Fibroblast of skin of abdomen (primary cell): ENCODE data around the gene OBP2A.

ENCODE experiments used
- DNase-seq: peaks from one replicate; pipeline ENCODE4 v3.0.0-alpha.2; 2013

Gene OBP2A

DNA sequence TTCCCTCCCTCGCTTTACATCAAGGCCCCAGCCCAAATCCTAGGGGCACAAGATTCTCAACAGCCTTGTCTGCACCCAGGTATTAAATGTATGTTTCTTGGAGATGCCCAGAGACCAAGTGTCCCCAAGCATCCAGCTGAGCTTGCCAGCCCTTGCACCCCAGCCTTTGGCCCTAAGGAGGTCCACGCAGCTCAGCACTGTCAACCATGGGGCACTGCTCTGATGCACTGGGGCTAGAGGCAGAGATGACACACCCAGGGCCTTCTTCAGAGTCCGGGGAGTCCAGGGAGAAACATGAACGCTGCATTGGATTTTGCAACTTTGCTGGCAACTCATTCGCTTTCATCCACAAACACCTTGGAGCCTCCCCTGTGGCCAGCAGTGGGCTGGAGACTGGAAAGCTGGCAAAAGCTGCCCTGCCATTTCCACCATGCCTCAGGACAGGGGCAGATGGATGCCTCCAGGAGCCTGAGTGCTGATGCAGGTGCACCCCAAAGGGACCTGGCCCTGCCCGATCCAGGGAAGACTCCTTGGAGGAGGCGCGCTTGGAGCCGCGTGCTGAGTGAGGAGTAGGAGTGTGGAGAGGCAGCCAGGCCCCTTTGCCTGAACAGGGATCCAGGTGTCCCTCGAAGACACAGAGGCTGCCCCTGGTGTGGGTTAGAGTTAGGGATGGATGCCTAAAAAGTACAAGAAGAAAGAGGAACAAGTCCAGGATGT lies 34.9 kb downstream of the OBP2A start:
- no peak for DNase-seq

DNA sequence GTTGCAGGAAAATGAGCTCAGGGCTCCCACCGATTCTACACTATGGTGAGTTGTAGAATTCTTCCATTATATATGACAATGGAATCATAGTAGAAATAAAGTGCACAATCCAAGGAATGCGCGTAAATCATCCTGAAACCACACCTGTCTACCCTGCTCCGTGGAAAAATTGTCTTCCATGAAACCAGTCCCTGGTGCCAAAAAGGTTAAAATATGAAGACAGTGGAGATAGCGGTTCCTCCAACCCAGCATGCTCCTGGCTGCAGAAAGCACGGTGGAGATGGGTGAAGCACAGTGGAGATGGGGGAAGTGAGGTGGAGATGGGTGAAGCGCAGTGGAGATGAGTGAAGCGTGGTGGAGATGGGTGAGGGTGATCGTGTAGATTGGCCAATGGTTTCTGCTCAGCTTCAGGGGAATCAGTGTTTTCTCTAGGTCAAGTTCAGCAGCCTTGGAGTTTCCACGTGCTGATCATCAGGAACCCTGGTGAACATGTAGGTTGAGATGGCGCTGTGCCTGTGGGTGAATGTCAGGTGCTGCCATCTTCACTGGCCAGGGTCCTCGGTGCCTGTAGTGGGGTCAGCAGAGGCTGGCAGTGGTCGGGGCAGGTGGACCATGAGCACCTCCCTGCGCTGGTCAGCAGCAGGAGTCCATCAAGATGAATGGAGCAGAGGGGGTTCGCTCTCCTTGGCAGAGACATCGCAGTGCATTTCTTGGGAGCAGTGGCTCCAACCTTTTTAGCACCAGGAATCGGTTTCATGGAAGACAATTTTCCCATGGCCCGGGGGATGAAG lies 35.9 kb downstream of the OBP2A start:
- DNase-seq: no peak

DNA sequence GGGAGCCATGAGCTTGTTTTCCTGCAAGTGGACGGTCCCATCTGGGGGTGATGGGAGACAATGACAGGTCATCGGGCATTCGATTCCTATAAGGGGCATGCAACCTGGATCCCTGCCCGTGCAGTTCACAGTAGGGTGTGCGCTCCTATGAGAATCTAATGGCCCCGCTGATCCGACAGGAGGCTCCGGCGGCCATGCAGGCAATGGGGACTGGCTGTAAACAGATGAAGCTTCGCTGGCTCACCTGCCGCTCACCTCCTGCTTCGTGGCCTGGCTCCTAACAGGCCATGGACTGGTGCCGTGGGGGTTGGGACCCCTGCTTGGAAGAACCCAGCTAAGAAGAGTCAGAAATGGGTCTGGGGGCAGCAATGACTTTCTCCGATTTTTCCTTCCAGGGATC lies 36.6 kb downstream of the OBP2A start:
- no peak for DNase-seq

DNA sequence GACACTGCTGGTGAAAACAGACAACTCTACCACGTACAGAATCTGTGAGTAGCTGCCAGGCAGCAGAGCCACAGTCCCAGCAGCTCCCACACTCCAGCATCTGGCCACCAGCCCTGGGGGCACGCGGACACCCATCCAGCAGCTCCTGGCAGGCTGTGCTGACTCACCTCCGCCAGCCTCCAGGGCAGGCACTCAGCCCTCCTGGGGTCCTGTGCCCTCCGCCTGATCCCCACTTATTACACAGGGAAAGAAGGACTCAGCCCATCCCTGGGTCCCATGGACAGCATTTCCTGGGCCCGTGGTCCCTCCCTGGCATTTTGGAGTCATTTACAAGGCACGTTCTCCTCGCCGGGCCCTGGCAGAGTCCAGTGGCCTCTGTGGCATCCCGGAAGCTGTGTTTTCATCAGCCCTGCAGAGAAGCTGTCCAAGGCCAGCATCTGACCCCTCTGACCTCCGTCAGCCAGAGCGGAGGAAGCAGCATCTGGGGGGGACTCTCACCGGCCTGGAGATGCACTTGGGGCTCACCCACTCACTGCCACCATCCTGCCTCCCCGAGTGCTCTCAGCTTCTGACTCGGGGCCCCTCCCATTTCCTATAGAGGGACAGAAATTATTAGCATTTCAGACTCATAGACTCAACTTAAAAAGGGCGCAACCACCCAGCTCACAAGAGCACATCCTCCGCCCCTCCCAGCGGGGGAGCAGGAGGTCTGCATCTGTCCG lies 37.2 kb downstream of the OBP2A start:
- no peak for DNase-seq

DNA sequence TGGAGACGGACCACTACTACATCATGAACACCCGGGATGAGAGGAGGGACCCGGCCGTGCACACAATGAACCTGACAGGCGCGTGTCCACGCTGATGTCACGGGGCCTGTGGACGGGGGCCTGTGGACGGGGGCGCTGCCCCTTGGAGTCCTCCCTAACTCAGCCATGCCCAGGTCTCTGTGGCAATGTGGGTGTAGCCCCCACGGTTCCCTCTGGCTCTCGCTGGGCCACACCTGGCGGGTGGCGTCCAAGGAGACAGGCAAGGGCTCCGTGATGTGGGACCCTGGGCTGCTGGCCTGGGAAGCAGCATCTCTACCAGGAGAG lies 37.7 kb downstream of the OBP2A start:
- no peak for DNase-seq

DNA sequence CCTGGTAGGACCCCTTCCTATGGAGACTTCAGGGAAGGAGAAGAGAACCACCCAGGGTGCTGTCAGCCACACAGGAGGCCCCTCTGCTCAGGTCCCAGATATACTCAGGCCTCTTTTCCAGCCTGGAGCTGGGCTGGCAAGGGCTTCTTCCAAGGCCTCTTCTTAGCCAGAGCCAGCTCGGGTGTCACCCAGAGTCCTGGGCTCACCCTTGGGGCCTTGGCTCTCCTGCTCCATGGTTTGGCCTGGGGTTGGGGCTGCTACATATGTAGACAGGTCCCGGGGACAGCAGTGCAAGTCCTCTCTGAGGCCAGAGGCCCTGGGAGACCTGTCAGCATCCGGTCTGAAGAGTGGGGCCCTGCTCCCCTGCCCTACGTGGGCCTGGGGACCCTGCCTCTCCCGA lies 38.4 kb downstream of the OBP2A start:
- DNase-seq: no peak

DNA sequence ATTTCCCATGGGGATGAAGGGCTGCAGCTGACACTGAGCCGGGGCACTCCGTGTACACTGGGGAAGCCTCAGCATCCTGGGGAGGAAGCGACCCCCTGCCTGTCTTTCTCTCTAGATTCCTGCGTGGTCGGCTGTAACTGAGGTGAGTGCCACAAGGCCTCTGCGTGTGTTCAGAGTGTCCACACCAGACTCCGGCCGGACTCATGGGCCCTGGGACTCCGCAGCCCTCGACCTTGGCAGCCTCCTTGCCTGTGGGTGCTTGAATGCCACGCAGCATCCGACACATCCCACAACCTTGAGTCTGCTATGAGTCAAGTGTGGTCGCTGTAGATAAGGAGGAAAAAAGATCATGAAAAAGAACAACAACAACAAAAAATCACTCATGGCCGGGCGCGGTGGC lies 39.0 kb downstream of the OBP2A start:
- no peak for DNase-seq

DNA sequence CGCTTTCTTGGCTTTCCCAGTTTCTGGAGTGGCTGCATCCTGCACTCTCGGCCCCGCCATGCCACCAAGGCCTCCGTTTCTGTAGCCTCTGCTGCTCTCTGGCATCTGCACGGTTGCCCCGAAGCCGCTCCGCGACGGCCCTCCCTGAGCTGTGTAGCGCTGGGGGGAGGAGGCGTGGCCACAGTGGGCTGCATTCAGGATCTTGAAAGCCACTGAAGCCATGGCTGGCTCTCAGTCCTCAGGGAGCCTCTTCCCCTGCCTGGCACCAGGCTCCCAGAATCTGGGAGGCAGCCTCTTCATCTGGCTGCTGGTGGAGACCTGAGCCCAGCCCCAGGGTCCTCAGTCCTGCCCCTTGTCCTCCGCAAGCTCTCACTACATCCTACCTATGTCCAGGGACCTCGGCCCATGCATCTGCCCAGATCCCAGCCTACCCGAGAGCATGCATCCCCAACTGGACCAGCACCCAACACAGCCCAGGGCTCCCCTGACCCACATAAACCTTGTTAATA lies 40.7 kb downstream of the OBP2A start:
- DNase-seq: no peak

DNA sequence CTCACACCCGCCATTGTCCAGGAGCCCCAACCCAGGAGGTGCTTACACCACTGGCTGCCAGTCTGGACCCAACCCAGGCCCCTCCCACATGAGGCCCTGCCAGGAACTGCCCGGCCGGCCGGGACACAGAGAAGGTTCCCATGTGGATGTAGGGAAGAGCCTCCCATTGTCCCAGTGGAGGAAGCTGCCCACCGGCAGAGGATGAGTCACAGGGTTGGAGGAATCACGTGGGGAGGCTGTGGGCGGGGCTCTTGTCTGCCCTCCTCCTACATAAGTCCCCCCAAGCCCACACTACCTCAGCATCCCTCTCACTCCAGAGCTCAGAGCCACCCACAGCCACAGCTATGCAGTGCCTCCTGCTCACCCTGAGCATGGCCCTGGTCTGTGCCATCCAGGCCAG lies 41.7 kb downstream of the OBP2A start:
- DNase-seq: no peak

DNA sequence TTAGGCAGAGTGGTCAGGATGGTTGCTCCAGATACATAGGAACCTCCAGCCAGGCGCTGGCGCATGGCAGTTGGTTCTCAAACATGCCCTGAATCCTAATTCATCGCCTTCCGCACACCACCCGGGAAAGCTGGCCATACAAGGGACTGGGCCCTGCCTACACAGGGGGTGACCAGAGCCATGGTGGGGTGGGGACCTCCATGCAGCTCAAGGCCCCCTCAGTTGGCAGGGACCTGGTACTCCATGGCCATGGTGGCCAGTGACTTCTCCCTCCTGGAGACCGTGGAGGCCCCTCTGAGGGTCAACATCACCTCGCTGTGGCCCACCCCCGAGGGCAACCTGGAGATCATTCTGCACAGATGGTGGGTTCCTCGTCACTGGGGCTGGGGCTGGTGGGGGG lies 42.4 kb downstream of the OBP2A start:
- DNase-seq: no peak

DNA sequence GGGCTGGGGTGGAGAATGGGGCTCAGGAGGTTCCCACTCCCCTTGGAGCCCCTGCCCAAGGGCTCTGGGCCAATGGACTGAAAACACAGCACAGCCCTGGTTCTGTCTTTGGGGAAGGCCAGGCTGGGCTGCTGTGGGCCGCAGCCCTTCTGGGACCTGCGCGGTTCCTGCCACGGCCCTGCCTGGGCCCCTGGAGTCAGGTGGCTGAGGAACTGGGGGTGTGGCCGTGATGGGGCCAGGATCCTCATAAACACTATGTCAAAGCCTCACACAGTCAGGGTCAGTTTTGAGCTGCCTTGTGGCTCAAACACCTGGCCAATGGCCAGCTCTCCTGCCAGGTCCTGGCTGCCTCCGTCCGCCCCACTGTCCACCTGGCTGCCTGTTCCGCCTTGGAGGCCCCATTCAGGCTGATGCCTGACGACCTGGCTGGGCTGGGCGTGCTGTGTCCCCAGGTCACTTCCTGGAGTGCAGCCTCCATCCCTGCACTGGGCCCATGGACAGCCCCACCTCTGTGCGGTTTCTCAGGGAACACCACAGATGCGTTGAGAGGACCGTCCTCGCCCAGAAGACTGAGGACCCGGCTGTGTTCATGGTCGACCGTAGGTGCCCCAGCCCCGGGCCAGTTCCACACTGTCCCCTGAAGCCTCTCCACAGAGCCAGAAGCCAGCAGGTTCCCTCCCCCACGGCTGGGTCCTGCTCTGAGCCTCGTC lies 43.1 kb downstream of the OBP2A start:
- no peak for DNase-seq

DNA sequence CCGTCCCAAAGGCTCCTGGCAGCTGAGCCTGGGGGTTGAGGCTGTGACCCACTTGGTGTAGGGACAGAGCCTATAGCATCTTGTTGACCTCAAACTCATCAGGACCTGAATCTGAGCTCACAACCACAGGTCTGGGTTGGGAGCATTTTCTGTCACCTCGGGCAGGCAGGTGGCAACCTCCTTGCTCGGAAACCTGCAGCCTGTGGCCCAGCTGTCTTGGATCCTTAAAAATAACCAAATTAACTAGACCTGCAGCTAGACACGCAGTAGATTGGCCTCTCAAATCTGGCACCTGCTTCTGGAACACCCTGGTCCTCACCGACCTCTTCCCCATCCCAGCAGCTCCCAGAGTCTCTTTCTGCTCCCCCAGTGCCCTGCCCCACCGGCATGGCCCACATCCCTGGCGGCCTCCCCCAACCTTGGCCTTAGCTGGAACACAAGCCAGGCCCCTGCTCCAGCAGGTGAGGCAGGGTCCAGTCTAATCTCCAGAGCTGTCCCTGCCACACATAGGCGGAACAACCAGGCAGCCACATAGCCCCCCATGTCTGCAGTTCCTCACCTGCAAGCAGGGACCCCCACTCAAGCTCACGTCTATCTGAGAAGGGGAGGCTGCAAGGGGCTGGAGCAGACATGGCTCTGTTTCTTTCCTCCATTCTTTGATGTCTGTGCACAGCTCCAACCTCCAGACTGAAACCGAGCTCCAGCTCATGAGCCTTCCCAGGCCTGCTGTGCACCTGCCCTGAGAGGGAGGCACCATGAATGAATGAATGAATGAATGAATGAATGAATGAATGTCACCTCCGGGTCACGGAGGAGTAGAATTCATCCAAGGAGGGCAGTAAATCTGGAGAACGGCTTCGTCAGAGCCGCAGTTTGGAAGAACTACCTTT lies 43.9 kb downstream of the OBP2A start:
- no peak for DNase-seq

DNA sequence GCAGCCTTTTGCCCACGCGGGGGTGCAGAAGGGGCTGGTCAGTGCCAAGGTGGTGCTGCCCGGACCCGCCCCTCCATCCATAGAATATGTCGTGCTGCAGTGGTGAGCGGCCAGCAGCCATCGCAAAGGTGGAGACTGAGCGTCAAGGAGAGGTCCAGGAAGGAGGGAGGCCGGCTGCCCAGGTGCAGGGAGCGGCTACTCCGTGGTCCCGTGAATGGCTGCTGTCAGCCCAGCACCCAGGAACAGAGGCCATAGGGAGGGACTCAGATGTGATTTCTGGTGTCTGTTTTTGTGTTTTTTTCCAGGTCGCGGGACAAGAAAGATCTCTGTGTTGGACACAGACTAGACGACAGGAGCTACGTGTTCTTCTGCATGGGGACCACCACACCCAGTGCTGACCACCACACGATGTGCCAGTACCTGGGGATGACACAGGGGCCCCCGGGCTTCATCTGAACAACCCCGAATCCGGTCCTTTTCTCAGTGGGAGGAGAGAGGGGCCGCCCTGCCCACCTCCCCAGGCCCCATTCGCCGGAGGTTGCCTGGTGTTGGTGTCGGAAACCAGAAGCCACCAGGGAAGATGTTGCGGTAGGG lies 44.7 kb downstream of the OBP2A start:
- DNase-seq: no peak

DNA sequence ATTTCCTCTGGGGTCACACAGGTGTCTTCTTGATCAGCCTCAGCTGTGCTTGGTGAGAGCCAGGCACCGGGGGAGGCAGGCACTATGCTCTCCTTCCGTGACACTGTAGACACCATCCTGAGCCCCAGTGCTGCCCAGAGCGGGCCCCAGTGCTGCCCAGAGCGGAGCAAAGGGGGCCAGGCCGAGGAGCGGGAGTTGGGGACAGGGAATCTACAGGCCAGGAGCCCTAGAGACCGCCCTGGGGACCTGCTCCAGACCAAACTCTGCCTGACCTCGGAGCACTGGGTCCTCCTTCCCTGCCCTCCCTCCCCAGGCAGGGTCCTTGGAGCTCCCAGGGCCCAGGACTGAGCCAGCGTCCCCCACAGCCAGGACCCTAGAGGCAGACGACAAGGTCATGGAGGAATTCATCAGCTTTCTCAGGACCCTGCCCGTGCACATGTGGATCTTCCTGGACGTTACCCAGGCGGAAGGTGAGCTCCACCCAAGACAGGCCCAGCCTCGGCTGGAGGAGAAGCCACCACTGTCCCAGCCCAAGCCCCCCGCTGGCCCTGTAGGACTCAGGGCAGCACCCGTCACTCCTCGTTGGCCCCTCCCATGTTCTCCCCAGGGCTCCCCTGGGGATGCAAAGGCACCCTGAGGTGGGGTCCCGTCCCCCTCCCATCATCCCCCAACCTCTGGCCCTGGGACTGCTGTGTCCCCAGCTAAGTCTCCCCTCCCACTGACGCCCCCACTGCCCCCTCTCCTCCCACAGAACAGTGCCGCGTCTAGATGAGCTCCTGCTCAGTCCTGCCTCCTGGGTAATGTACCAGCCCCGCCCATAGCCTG lies 45.8 kb downstream of the OBP2A start:
- no peak for DNase-seq

DNA sequence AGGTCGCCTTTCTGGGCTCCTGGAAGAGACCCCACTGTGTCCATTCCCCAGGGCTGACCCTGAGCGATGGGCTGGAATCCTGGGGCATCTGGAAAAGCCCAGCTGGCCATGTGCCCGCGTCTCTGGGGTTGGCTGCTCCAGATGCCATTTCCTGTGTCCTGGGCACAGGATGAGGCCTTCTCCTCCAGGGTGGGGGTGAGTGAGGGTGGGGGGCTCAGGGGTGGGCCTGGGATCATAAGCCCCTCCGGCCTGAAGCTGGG lies 46.3 kb downstream of the OBP2A start:
- no peak for DNase-seq

DNA sequence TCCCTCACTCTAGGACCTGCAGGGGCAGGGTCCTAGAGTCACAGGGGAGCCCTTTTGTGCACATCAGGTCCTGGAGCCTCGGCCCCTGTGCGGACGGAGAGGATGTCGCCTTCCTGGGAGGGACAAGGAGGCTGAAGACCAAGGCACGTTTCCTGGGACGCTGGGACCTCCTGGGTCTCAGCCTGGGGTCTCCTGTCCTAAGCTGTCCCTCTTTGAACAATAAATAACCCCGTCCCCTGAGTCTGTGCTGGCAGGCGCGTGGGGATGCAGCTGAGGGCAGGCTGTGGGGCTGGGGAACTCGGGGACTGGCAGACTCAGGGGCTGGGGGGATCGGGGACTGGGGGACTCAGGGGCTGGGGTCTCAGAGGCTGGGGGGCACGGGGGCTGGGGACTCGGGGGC lies 46.7 kb downstream of the OBP2A start:
- no peak for DNase-seq

DNA sequence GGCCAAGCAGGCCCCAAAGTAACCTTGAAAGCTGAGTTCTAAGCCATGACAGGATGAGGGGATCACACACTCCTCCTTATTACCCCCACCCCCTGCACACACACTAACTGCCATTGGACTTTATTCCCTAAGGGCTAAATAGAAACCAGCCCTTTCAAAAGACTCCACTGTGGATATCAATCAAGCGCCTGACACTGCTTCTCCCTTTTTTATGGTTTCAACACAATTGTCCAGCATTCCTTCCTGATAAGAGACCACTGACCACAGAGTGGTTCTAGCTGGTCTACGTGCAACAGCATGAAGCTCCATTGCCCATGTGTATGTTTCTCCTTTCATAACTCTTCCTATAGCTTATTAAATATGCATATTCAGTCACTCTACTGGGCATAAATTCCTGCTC lies 50.3 kb downstream of the OBP2A start:
- no peak for DNase-seq
